Cardiac septum (tissue), 1 donor: ENCODE results near the gene RADIL. TPM values are rescaled to one million over a fixed set of nuclear protein-coding genes. Genes with fewer than 3 reads are reported as not detected.
A peak's percentile ranks its signal among the peaks of the same experiment; 100 is the strongest.
"Not testable (repeated sequence)": the region's sequence is repeated elsewhere in the genome, so short reads cannot be mapped to it uniquely, and the experiment has no call there.

Experiments
- DNase-seq: peaks from one replicate; pipeline ENCODE4 v3.0.0-alpha.2; 2020; ENCODE audit warnings: low spot score
- intact Hi-C: fragments of 100-400 bp; cut with DNase I; formaldehyde crosslinking; loops from one replicate; pipeline ENCODE4 v1.14.0; 2022
- long read RNA-seq: library from polyadenylated mRNA; unstranded; transcript quantifications from one replicate; pipeline ENCODE4 v2.0.0, GENCODE V29; 2021
- total RNA-seq: library from RNA; stranded (reverse); fragmentation: NEBNext Ultra II Directional; extraction: Animal tissue kit (Norgen Biotek cat#: 25700); gene quantifications from one replicate; pipeline ENCODE4 v1.2.1, GENCODE V29; 2021
- donor health status: DM: no; HTN: no; CAD: no.

Gene RADIL
- total RNA-seq: 2.5 TPM
- long read RNA-seq, partial matches to known transcripts: 6 of 7 reads
- long read RNA-seq, other reads (novel, unspliced or antisense): 1 of 7 reads

GRCh38 chr7:4883372-4884144 is at the start of gene RADIL:
Gene RADIL (minus strand): TSS chr7:4883716. CDS start chr7:4878139, 5,577 bp downstream.
- intact Hi-C loops: loop anchor here (2.0 kb wide), 1 partner anchor 85 kb away; no protein-coding TSS in a partner anchor
- peak; percentile 91 for DNase-seq

- intact Hi-C loops: no loop called here
- DNase-seq: no peak
These were observed 48.4 kb upstream of the RADIL start for GRCh38 chr7:4931943-4932342.

GRCh38 chr7:4929005-4929404 is 45.5 kb upstream of the RADIL start:
- intact Hi-C loops: no loop called here
- DNase-seq: no peak

GRCh38 chr7:4928445-4928844 is 44.9 kb upstream of the RADIL start:
- intact Hi-C loops: no loop called here

GRCh38 chr7:4919969-4920766 is 36.7 kb upstream of the RADIL start:
- DNase-seq: no peak
- intact Hi-C loops: no loop called here

More at GRCh38 chr7:4928445-4928844, 44.9 kb upstream of the RADIL start:
- DNase-seq: no peak

- intact Hi-C loops: no loop called here
- no peak for DNase-seq
These were observed 32.6 kb upstream of the RADIL start for GRCh38 chr7:4916113-4916512.

GRCh38 chr7:4911111-4911828 is 27.8 kb upstream of the RADIL start:
- intact Hi-C loops: no loop called here
- DNase-seq: no peak

- no peak for DNase-seq
- intact Hi-C loops: no loop called here
These were observed 23.2 kb upstream of the RADIL start for GRCh38 chr7:4906682-4907081.

GRCh38 chr7:4905171-4905570 is 21.7 kb upstream of the RADIL start:
- DNase-seq: no peak
- intact Hi-C loops: no loop called here

- no peak for DNase-seq
- intact Hi-C loops: no loop called here
These were observed 20.8 kb upstream of the RADIL start for GRCh38 chr7:4904346-4904745.

GRCh38 chr7:4895766-4896165 is 12.2 kb upstream of the RADIL start:
- DNase-seq: no peak
- intact Hi-C loops: no loop called here

- DNase-seq: no peak
- intact Hi-C loops: no loop called here
These were observed 11.0 kb upstream of the RADIL start for GRCh38 chr7:4894482-4894881.

GRCh38 chr7:4893929-4894475 is 10.5 kb upstream of the RADIL start:
- intact Hi-C loops: no loop called here
- DNase-seq: no peak

GRCh38 chr7:4893188-4893587 is 9.7 kb upstream of the RADIL start:
- not testable (repeated sequence) for DNase-seq

GRCh38 chr7:4891522-4891921 is 8.0 kb upstream of the RADIL start:
- intact Hi-C loops, DNase-seq: not testable (repeated sequence)

More at GRCh38 chr7:4893188-4893587, 9.7 kb upstream of the RADIL start:
- intact Hi-C loops: not testable (repeated sequence)

- intact Hi-C loops: no loop called here
- DNase-seq: no peak
These were observed 6.2 kb upstream of the RADIL start for GRCh38 chr7:4889682-4890081.

GRCh38 chr7:4888161-4888560 is 4.6 kb upstream of the RADIL start:
- intact Hi-C loops: no loop called here
- DNase-seq: no peak

GRCh38 chr7:4886671-4887070 is 3.2 kb upstream of the RADIL start:
- DNase-seq: no peak
- intact Hi-C loops: no loop called here

- DNase-seq: no peak
- intact Hi-C loops: no loop called here
These were observed 1.8 kb upstream of the RADIL start for GRCh38 chr7:4885317-4885807.

- DNase-seq: no peak
- intact Hi-C loops: no loop called here
These were observed 648 bp upstream of the RADIL start for GRCh38 chr7:4884164-4884563.
